K562 treated with DMSO at 1 percent for 48 hours (cell line): ENCODE measurements around the gene CT45A9. TPM values are rescaled to one million over a fixed set of nuclear protein-coding genes. Genes with fewer than 3 reads are reported as not detected.

Source experiments
- total RNA-seq: library from RNA; unstranded; fragments of 300-600 nt; gene quantifications from 2 replicates; pipeline ENCODE4 v1.2.3, GENCODE V29; 2022; ENCODE audit warnings: low replicate concordance; ENCODE audit errors: extremely low read depth

Gene CT45A9, protein sequence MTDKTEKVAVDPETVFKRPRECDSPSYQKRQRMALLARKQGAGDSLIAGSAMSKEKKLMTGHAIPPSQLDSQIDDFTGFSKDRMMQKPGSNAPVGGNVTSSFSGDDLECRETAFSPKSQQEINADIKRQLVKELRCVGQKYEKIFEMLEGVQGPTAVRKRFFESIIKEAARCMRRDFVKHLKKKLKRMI
- not detected in 2 replicates for total RNA-seq

DNA sequence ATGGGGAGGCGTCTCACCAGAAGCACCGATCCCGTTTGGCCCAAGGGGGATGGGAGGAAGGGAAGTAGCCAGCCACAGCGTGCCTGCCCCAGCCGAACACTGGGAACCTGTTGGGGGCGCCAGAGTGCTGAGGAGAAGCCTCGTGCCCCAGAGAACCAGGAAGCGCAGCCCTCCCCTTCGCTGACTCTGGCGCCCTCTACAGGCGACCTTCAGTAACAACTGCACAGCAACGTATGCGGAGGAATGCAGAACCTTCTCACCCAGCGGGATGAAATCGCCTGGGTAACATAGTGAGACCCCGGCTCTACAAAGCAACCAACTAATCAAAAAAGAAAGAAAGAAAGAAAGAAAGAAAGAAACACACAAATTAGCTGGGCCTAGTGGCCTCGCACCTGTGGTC is at the start of gene CT45A9:
Gene CT45A9 (minus strand): TSS at position 101 of the 400 bp plus-strand sequence. CDS start 3,751 bp downstream, outside the sequence.

GRCh38 chrX:135893294-135893817 is 21.7 kb upstream of the CT45A9 start, which contains the start of the genes CT45A10 and SAGE1:
TSS of gene CT45A10 (minus strand) at chrX:135893444. CDS start at chrX:135885344, 8,100 bp downstream.
TSS of gene SAGE1 (plus strand) at chrX:135893716. CDS start at chrX:135896243, 2,527 bp downstream.

GRCh38 chrX:135854438-135854837 is 17.2 kb downstream of the CT45A9 start, which contains the start of gene CT45A8:
TSS of gene CT45A8 (minus strand) at chrX:135854538. CDS start at chrX:135850783, 3,755 bp downstream.

GRCh38 chrX:135837180-135837579 is 34.4 kb downstream of the CT45A9 start, which contains the start of gene CT45A7:
TSS of gene CT45A7 (minus strand) at chrX:135837280. CDS start at chrX:135833533, 3,747 bp downstream.

GRCh38 chrX:135819912-135820311 is 51.7 kb downstream of the CT45A9 start, which contains the start of gene CT45A2:
TSS of gene CT45A2 (minus strand) at chrX:135820012. CDS start at chrX:135816265, 3,747 bp downstream.

Other genes with a start within 250 kb of the CT45A9 start
- gene CT45A1, start 158.2 kb downstream of the CT45A9 start, total RNA-seq = not detected in 2 replicates
- not detected in 2 replicates for gene CT45A3, start 103.6 kb downstream of the CT45A9 start, total RNA-seq
- not detected in 2 replicates for gene CT45A5, start 86.3 kb downstream of the CT45A9 start, total RNA-seq
- gene CT45A6, start 69.0 kb downstream of the CT45A9 start, total RNA-seq = not detected in 2 replicates
- gene CT45A2, start 51.8 kb downstream of the CT45A9 start, total RNA-seq = not detected in 2 replicates
- gene CT45A7, start 34.5 kb downstream of the CT45A9 start, total RNA-seq = not detected in 2 replicates
- not detected in 2 replicates for gene CT45A8, start 17.3 kb downstream of the CT45A9 start, total RNA-seq
- not detected in 2 replicates for gene CT45A10, start 21.6 kb upstream of the CT45A9 start, total RNA-seq
- not detected in 2 replicates for gene SAGE1, start 21.9 kb upstream of the CT45A9 start, total RNA-seq
- not detected in 2 replicates for gene MMGT1, start 102.2 kb upstream of the CT45A9 start, total RNA-seq
- gene SLC9A6, start 113.6 kb upstream of the CT45A9 start, total RNA-seq = not detected in 2 replicates